Activated CD8-positive, alpha-beta memory T cell treated with anti-CD3 and anti-CD28 coated beads for 36 hours (primary cell): ENCODE measurements around the gene TDRD12. TPM values are rescaled to one million over a fixed set of nuclear protein-coding genes. Genes with fewer than 3 reads are reported as not detected.
"Not testable (repeated sequence)": the region's sequence is repeated elsewhere in the genome, so short reads cannot be mapped to it uniquely, and the experiment has no call there.

Experiments
- CTCF ChIA-PET: fragments of 350-600 bp; sonication (Branson Sonifier 250); formaldehyde crosslinking; loops from one replicate; lab custom pipeline; 2021; ENCODE audit warnings: antibody characterized with exemption; lab: Charles Lee
- POLR2A ChIA-PET: fragments of 350-600 bp; sonication (Branson Sonifier 250); formaldehyde crosslinking; loops from one replicate; lab custom pipeline; 2021; ENCODE audit warnings: antibody characterized with exemption; lab: Charles Lee
- total RNA-seq, 2 experiments: library from RNA; stranded (reverse); gene quantifications; one replicate each; pipeline ENCODE4 v1.2.3, GENCODE V29; 2021

TDRD12 gene
- total RNA-seq, 2 experiments from 2014 or later, result not detected

DNA sequence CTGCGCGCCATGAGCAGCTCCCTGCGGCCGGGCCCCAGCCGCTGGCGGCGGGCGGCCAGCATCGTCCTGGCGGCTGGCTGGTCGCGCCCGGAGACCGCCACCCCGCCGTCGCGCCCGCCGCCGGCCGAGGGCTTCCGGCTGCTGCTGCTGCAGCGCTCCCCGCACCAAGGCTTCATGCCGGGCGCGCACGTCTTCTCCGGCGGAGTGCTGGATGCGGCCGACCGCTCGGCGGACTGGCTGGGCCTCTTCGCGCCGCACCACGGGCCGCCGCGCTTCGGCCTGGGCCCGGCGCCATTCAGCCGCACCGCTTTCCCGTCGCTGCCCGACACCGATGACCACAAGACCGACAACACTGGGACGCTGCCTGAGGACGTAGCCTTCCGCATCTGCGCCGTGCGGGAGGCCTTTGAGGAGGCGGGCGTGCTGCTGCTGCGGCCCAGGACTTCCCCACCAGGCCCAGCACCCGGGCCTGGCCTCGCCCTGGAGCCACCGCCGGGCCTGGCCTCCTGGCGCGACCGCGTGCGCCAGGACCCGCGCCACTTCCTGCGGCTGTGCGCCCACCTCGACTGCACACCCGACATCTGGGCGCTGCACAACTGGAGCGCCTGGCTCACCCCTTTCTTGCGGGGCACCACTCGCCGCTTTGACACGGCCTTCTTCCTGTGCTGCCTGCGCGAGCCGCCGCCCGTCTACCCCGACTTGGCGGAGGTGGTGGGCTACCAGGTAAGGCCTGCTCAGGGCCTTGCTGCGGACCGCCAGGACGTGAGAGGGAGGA, 27.4 kb upstream of the TDRD12 start:
- ChIA-PET POLR2A (interaction anchor here (0.8 to 1.7 kb wide), 8 partner anchors 8 to 389 kb away, joined by 3 to 16 read pairs (median 4); partner anchors contain the start of genes ANKRD27, CEP89, FAAP24 and GPATCH1), CTCF (interaction anchor here (0.6 kb wide), 1 partner anchor 91 kb away, joined by 3 read pairs; no protein-coding TSS in a partner anchor)

DNA sequence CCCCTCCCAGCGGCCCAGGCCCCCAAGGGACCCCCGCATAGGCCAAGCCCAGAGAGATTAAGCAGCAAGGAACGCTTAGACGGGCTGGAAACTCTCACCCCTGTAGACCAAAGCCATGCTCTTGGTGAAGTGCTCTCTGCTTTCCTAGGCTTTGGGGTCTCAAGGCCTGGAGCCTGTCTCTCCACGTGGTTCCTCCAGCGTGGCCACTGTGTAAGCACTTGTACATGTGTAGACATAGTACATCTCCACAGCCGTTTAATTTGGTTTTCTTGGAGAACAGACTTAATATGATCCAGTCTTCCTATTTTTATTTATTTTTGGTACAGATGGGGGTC, 26.9 kb upstream of the TDRD12 start:
- ChIA-PET POLR2A (interaction anchor here (1.0 to 1.2 kb wide), 2 partner anchors 18 to 388 kb away, joined by 3 to 4 read pairs; partner anchors contain the start of genes ANKRD27 and GPATCH1), CTCF (interaction anchor here (0.6 kb wide), 1 partner anchor 128 kb away, joined by 3 read pairs; no protein-coding TSS in a partner anchor)

DNA sequence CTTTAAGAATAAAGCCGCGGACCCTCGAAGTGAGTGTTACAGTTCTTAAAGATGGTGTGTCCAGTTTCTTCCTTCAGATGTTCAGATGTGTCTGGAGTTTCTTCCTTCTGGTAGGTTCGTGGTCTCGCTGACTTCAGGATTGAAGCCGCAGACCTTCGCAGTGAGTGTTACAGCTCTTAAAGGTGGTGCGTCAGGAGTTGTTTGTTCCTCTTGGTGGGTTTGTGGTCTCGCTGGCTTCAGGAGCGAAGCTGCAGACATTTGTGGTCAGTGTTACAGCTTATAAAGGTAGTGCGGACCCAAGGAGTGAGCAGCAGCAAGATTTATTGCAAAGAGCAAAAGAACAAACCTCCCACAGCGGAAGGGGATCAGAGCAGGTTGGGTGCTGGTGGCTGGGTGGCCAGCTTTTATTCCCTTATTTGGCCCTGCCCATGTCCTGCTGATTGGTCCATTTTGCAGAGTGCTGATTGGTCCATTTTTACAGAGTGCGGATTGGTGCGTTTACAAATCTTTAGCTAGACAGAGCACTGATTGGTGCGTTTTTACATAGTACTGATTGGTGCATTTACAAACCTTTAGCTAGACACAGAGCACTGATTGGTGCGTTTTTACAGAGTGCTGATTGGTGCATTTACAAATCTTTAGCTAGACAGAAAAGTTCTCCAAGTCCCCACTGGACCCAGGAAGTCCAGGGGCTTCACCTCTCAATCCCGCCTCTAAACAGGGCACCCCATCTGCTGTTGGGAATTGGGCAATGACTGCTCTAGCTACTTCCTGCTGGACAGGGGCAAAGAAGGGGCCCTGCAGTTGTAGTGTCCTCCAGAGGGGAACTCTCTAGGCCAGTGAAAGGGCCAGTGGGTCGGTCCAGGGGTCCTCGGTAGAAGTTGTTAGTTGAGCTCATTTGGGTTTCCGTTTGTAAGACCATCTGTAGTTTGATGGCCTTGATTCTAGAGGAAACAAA, 26.1 kb upstream of the TDRD12 start:
- ChIA-PET POLR2A (interaction anchor here (1.0 to 1.2 kb wide), 2 partner anchors 18 to 387 kb away, joined by 3 to 4 read pairs; partner anchors contain the start of genes ANKRD27 and GPATCH1), CTCF (interaction anchor here (0.6 kb wide), 1 partner anchor 129 kb away, joined by 3 read pairs; no protein-coding TSS in a partner anchor)

DNA sequence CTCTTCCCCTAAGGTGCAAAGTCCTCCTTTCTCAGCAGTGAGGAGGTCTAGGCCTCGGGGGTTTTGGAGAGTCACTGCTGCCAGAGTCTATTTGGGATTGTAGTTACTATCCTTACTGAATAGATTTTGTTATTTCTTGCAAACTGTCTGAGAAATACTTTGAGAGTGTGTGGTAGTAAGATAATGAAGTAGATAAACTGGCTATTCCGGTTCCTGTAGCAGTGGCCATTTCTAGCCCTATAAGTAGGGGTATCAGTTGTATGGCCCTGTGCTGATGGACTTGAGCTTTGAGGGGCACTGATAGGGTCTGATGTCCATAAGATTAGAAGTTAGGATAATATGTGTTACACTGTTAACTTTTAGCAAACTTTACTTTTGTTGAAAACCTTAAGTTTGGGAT, 25.3 kb upstream of the TDRD12 start:
- POLR2A ChIA-PET, CTCF ChIA-PET: not testable (repeated sequence)

DNA sequence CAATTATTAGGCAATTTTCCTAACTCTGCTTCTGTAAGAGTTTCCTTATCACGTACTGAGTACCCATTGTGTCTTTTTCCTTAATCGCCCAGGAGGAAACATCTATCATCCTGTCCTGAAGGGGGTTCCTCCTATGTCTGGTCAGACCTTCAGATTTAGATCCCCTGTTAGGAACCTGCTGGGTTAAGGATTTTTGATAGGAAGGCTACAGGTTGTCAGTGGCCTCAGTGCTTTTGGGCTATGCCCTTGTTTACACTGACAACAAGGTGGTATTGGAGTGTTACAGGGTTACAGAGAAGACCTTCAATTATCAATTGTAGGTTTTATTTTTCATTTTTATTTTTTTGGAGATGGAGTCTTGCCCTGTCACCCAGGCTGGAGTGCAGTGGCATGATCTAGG, 24.7 kb upstream of the TDRD12 start:
- CTCF ChIA-PET, result not testable (repeated sequence)

DNA sequence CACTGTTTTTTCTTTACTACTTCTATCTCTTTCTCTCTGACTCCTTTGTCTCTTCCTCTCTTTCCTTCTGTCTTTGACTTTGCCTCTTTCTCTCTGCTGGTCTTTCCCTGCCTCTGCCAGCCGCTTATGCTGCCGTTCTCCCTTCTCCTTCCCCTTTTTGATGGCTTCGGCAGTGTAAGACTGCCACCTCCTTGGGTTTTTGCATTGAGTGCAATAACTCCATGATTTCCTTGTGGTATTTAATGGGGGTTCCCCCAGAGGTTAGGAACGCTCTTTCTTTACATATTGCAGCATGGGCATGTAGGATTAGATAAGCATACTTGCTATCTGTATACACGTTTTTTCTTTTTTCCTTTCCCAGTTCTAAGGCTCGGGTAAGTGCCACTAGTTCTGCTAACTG, 24.1 kb upstream of the TDRD12 start:
- CTCF ChIA-PET, POLR2A ChIA-PET: not testable (repeated sequence)

More for the DNA sequence above, 24.7 kb upstream of the TDRD12 start:
- POLR2A ChIA-PET, result not testable (repeated sequence)

DNA sequence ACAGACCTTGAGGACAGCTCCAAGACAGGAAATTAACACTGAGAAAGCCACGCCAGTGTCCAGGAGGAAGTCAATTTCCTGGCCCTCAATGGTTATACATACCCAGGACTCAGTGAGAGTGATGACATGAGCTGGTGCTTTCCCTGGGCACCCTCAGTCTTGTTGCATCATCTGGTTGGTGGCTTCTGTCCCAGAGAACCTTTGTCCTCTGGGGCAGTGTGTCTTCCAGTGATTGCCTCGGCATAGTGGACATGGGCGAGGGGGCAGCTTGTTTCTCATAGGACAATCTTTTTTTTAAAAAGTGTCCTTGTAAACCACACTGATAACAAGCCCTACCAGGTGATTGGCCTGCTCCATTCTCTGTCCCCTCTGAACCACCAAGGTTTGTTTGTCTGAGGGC, 22.8 kb upstream of the TDRD12 start:
- POLR2A ChIA-PET, CTCF ChIA-PET: not testable (repeated sequence)

DNA sequence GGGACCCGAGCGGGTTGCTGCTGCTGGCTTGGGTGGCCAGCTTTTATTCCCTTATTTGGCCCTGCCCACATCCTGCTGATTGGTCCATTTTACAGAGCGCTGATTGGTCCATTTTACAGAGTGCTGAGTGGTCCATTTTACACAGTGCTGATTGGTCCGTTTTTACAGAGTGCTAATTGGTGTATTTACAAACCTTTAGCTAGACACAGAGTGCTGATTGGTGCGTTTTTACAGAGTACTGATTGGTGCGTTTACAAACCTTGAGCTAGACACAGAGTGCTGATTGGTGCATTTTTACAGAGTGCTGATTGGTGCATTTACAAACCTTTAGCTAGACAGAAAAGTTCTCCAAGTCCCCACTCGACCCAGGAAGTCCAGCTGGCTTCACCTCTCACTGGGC, 19.4 kb upstream of the TDRD12 start:
- POLR2A ChIA-PET, result interaction anchor here (0.6 to 1.2 kb wide), 2 partner anchors 9 to 373 kb away, joined by 3 to 4 read pairs; partner anchors contain the start of gene NUDT19
- CTCF ChIA-PET, result not testable (repeated sequence)

DNA sequence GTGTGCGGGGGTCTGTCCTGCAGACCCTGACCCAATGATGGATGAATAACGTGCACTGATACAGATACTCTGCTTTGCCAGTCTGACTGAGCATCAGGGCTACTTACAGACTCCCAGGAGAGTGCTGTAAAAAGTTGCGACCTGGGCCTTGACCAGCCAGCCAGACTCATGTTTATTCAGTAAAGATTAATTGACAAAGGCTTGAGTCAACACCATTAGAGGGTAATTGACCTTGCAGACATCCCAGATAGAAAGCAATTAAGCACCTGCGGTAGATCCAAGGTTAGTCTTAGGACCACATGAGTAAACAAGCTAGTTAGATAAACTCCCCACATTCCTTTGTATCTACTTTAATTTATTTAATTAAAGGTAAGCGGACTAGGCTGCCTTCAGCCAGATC, 17.6 kb upstream of the TDRD12 start:
- ChIA-PET POLR2A (no interaction called here), CTCF (no interaction called here)

DNA sequence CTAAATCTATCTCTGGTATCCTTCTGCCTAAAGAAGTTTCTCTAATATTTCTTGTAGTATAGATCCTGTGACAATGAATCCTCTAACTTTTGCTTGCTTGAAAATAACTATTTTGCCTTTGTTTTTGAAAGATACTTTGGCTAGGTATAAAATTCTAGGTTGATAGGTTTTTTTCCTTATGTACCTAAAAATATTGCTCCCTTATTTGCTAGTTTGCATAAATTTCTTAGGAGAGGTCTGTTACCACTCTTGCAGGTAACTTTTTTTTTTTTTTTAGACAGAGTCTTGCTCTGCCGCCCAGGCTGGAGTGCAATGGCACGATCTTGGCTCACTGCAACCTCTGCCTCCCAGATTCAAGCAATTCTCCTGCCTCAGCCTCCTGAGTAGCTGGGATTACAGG, 15.6 kb upstream of the TDRD12 start:
- POLR2A ChIA-PET, result not testable (repeated sequence)
- CTCF ChIA-PET, result interaction anchor here (0.6 kb wide), 2 partner anchors 98 to 248 kb away, joined by 3 to 4 read pairs; no protein-coding TSS in a partner anchor

DNA sequence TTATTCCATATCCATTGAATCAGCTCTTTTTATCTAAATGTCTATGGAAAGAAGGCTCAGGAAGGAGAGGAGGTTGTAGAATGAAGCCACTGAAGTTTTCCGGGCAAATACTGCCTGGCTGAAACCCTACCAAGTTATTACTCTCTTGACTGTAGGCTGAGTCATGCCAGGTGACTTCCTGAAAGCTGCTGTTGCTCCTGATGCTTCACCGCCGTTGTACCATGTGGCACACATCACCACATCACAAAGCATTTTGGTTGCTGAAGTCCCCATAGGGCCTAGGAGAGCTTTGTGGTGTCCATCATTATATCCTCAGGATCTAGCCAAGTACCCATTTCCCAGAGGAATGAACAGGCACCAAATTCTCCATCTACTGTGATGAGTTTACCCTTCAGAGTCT, 11.1 kb upstream of the TDRD12 start:
- CTCF ChIA-PET, result no interaction called here
- POLR2A ChIA-PET, result interaction anchor here (0.5 to 1.7 kb wide), 2 partner anchors 17 to 428 kb away, joined by 6 read pairs; partner anchors contain the start of gene NUDT19

DNA sequence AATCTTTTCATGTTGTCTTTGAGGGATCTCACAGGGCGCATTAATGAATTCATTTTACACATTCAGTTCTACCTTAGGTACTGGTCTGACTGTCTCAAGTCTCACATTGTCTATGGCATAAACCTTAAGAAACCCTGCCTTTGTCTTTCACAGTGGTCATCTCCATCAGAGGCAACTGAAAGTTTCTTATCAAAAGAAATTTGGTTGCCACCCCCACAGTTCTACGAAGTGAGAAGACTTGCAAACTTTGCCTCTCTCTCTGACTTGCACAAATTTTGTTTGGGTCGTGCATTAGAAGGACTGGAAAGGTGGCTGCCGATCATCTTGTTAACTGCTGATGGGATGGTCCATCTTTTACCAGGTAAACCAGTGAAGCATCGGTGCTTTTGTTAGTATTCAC, 10.5 kb upstream of the TDRD12 start:
- CTCF ChIA-PET, result no interaction called here
- POLR2A ChIA-PET, result interaction anchor here (1.7 kb wide), 1 partner anchor 18 kb away, joined by 6 read pairs; the partner anchor contains the start of gene NUDT19

DNA sequence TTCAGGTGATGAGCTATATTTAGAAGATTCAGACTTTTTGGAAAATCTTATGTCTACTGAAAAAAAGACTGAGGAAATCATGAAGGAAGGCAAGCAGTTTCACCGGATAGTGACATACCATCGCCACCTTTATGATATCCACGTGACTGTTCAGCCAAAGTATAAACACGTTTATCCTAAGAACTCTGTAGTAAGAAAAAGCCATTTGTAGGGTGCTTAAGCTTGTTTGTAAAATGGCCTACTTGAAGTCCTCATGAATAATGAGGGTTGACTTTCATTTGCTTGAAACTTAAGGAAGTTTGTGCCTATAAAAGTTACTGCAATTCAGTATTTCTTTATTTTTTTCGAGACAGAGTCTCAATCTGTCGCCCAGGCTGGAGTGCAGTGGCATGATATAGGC, 7.8 kb upstream of the TDRD12 start:
- ChIA-PET CTCF (no interaction called here), POLR2A (no interaction called here)

DNA sequence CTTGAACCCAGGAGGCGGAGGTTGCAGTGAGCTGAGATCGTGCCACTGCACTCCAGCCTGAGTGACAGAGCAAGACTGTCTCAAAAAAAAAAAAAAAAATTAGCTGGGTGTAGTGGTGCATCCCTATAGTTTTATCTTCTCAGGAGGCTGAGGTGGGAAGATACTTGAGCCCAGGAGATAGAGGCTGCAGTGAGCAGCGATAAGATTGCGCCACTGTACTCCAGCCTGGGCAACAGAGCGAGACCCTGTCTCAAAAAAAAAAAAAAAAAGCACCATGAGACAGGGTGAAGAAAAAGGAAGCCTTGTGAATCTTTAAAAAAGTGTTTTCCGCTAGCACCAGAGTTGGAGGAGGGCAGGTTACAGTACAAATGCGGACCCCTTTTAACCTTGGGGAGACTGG, 3.4 kb upstream of the TDRD12 start:
- ChIA-PET CTCF (interaction anchor here (0.7 kb wide), 1 partner anchor 68 kb away, joined by 3 read pairs; no protein-coding TSS in a partner anchor), POLR2A (interaction anchor here (0.6 kb wide), 1 partner anchor 388 kb away, joined by 5 read pairs; no protein-coding TSS in a partner anchor)

DNA sequence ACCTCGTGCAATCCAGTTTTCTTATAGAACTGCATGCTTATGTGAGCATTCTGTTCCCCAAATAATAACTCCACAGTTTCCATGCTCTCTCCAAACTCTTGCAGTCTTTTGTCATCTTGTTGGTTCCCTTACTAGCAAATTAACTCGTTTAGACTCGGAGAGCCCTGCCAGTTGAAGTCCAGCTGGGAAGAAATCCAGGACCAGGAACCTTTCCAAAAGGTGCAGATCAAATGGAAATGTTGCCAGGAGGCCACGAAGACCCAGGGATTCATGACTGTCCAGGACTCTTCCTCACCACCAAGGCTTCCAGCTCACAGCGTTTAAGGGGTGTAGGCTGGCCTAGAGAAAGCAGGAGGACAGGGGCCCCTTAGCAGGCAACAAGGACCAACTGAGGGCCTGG, 2.1 kb upstream of the TDRD12 start:
- ChIA-PET CTCF (interaction anchor here (0.5 kb wide), 1 partner anchor 36 kb away, joined by 5 read pairs; no protein-coding TSS in a partner anchor), POLR2A (no interaction called here)

DNA sequence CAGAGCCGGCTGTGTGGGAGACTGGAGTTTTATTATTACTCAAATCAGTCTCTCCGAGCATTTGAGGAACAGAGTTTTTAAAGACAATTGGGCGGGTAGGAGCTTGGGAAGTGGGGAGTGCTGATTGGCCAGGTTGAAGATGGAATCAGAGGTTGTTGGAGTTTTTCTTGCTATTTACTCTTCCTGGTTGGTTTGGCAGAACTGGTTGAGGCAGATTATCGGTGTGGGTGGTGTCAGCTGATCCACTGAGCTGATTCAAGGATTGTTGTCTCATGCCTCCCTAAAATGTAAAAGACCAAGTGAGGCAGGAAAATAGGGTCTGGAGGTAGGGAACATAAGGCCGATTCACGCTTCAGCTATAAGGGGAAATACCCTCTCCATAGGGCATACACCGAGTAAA, 1.3 kb upstream of the TDRD12 start:
- ChIA-PET POLR2A (no interaction called here), CTCF (no interaction called here)

DNA sequence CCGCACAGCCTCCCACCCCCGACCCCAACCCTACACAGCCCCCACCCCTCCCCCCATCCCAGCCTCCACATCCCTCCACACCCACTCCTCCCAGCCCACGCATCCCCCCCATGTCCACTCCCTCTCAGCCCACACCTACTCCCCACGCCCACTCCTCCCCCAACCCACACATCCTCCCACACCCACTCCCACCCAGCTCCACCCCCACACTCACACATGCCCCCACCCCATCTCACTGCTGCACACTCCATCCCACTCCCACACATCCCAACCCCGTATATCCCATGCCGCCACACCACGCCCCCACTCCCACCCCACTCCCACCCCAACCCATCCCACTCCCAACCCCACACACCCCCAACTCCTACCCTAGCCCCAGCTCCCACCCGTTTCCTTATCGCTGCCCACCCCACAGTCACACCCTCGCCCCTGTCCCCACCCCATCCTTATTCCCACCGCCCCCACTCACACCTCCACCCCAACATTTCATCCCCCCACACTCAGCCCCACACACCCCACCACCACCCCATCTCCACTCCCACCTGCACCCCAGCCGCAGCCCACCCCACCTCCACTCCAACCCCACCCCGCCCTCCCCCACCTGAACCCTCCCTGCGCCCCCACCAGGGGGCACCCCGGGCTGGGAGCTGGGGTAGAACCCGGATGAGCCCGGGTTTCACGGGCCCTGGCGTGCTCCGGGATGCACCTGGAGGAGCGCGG, 809 bp downstream of the TDRD12 start:
- CTCF ChIA-PET, result no interaction called here
- POLR2A ChIA-PET, result no interaction called here

DNA sequence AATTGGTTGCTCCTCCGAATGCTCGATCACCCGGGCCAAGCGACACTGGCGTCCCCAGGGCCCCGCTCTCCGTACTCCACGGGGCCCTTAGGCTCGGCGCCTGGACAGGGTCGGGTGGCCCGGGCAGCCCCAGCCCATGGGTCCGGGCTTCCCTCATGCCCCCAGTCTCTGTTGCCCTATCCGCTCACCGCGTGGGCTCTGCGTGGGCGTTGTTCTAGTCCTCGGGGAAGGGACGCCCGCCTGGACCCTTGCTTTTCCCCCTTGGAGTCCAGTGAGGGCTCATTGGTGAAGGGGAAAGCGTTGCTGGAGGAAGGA, 1.3 kb downstream of the TDRD12 start:
- CTCF ChIA-PET, result no interaction called here
- POLR2A ChIA-PET, result no interaction called here

DNA sequence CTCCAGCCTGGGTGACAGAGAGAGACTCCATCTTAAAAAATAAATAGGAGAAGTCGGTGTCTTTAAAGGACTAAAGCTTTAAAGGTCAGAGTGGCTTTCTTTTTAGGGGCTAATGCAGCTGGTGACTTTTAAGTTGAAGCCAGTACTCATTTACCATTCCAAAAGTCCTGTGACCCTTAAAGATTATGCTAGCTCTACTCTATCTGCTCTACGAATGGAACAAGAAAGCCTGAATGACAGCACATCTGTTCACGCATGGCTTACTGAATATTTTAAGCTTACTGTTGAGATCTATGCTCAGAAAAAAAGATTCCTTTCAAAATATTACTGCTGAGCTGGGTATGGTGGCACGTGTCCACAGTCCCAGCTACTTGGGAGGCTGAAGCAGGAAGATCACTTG, 16.4 kb downstream of the TDRD12 start:
- ChIA-PET POLR2A (no interaction called here), CTCF (interaction anchor here (0.5 kb wide), 1 partner anchor 70 kb away, joined by 3 read pairs; no protein-coding TSS in a partner anchor)
